Ovary (tissue), 9 donors: Measurements from ENCODE around the gene TIAL1. TPM values are rescaled to one million over a fixed set of nuclear protein-coding genes. Genes with fewer than 3 reads are reported as not detected.
A peak's percentile ranks its signal among the peaks of the same experiment; 100 is the strongest.

Experiments used
- DNase-seq, 5 donors: peaks; one replicate each; pipeline ENCODE4 v3.0.0-alpha.2; 2019 to 2020
- H3K27ac ChIP-seq, 2 donors: fragments of 200-600 bp; one replicate each; pipeline versions ENCODE4 v1.5.1 to v1.8.0; 2019 to 2022
- H3K27me3 ChIP-seq: fragments of 200-600 bp; one replicate; pipeline ENCODE4 v1.8.0; 2022
- H3K36me3 ChIP-seq: fragments of 200-600 bp; sonication (generic); one replicate; pipeline ENCODE4 v1.5.1; 2019
- H3K4me1 ChIP-seq: one replicate; pipeline ENCODE4 v1.8.1; 2013; ENCODE audit warnings: mild to moderate bottlenecking, moderate library complexity; ENCODE audit not compliant: insufficient read depth
- H3K4me3 ChIP-seq: fragments of 200-600 bp; sonication (generic); one replicate; pipeline ENCODE4 v1.5.1; 2017
- H3K9me3 ChIP-seq, 2 donors: fragments of 200-600 bp in 1 of 2; sonication (generic) in 1 of 2; one replicate each; pipeline versions ENCODE4 v1.5.1 to v1.8.1; 2013 to 2019; ENCODE audit warnings: mild to moderate bottlenecking in 1 of 2, moderate library complexity in 1 of 2
- CTCF ChIP-seq, 3 donors: fragments of 450-650 bp in 2 of 3; fragments of 200-600 bp in 1 of 3; IDR thresholded peaks; one replicate each; pipeline versions ENCODE4 v1.5.1 to v1.8.0; 2016 to 2022; ENCODE audit warnings: antibody characterized with exemption in 3 of 3, mild to moderate bottlenecking in 1 of 3
- EP300 ChIP-seq: sonication (generic); formaldehyde crosslinking; IDR thresholded peaks from one replicate; pipeline ENCODE4 v1.6.1; 2017; ENCODE audit warnings: antibody characterized with exemption
- POLR2A ChIP-seq: fragments of 450-650 bp; IDR thresholded peaks from one replicate; pipeline ENCODE4 v1.6.1; 2017; ENCODE audit warnings: antibody characterized with exemption, mild to moderate bottlenecking, moderate library complexity
- WGBS, 3 donors: extraction: QIAGEN DNeasy Blood & Tissue Kit in 1 of 3; methylation state at CpG; one replicate each; pipeline versions ENCODE4 v1.1.5 to v1.1.7; 2013 to 2017; 5-methylcytosine and 5-hydroxymethylcytosine counted together
- intact Hi-C, 4 donors: fragments of 100-400 bp; cut with DNase I; formaldehyde crosslinking; loops; one replicate each; pipeline versions ENCODE4 v1.11.0 to v1.15.1; 2022 to 2023
- polyA plus RNA-seq, 2 donors: library from polyadenylated mRNA; stranded (reverse); fragments of 200-250 nt in 1 of 2; fragments of 350-450 nt in 1 of 2; fragmentation: Illumina TruSeq in 1 of 2; extraction: RNeasy Lipid Tissue Mini Kit (QIAGEN cat#74804) in 1 of 2; gene quantifications; one replicate each; pipeline ENCODE4 v1.2.3, GENCODE V29; 2013 to 2014
- total RNA-seq, 7 donors: library from RNA; depleted of rRNA in 2 of 7; stranded (reverse); fragments of >200 nt in 2 of 7; fragmentation: NEBNext Ultra II Directional in 3 of 7; extraction: Animal tissue kit (Norgen Biotek cat#: 25700) in 3 of 7; gene quantifications; one replicate each; pipeline versions ENCODE4 v1.1.0 to v1.2.4, GENCODE V29; 2016 to 2023
- donor health status: DM: no; HTN: no; CAD: no; lungs with moderate emphysema.
- donor health status: DM: no; HTN: no; CAD: no.
- donor health status: Bipolar disorder and iron deficiency.
- donor health status: DM: yes; HTN: yes; CAD: no.
- donor health status: DM: no; HTN: no; CAD: no.
- donor health status: DM: yes; HTN: yes; CAD: no.

Gene TIAL1
- total and polyA plus RNA-seq, 9 donors = 48.2 to 113 (median 99.5) TPM

DNA sequence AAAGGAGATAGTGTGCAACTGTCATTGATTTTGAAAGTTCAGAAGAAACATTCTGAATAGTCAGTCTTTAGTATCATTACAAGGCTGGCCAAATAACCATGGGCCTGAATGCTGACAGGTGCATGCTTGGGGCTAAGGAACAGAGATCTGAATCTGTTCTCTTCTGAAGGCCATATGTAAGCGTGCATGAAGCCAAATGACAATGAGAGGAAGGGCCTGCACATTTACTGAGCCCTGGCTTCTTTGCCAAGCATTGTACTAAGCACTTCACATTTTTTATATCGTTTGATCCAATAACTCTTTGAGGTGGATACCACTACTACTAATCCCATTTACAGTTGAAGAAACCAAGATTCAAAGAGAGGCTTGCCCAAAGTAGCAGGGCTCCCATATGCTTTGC is 22.5 kb upstream of the TIAL1 start:
- no peak overlapping the region for H3K27ac ChIP-seq
- 75 to 84% (median 75%) methylated on average over 2 of the region's 2 CpGs for WGBS, 3 donors
- intact Hi-C loops = no loop called here

DNA sequence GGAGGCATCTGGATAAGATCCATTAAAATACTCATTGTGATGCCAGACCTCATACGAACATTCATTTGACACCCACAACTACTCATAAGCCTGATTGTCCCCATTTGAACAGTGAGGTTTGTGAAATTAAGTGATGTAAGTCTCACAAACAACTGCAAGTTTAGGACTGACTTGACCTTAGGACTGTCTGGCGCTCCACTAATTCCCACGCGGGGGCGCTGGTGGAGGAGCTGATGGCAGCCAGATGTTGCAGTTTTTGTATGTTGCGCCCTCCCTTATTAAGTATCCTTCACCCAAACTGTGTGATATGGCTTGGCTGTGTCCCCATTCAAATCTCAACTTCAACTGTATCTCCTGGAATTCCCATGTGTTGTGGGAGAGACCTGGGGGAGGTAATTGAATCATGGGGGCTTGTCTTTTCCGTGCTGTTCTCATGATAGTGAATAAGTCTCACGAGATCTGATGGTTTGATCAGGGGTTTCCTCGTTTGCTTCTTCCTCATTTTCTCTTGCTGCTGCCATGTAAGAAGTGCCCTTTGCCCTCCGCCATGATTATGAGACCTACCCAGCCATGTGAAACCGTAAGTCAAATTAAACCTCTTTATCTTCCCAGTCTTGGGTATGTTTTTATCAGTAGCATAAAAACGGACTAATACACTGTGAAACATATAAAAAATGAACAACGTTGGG is 20.3 kb upstream of the TIAL1 start:
- Histone ChIP-seq H3K4me1 (no peaks in the 10 kb centered on the region), H3K9me3 (no peaks in the 10 kb centered on the region), H3K27ac (no peak overlapping the region), H3K4me3 (no peak overlapping the region), H3K27me3 (no peaks in the 10 kb centered on the region), H3K36me3 (no peaks in the 10 kb centered on the region)
- 27 to 35% (median 34%) methylated on average over 13 of the region's 13 CpGs for WGBS, 3 donors
- DNase-seq = peak in 3 of 5 donors; percentile 30 to 58 (median 51)
- intact Hi-C loops = no loop called here
- TF ChIP-seq POLR2A (no peak), CTCF (IDR thresholded peaks at IDR 0.05) (no peak), EP300 (no peak)

More for the DNA sequence above, 22.5 kb upstream of the TIAL1 start:
- Histone ChIP-seq H3K4me1 (no peaks in the 10 kb centered on the region), H3K4me3 (no peak overlapping the region), H3K27me3 (no peaks in the 10 kb centered on the region), H3K36me3 (no peaks in the 10 kb centered on the region), H3K9me3 (no peaks in the 10 kb centered on the region)
- no peak for DNase-seq
- TF ChIP-seq CTCF (IDR thresholded peaks at IDR 0.05) (no peak), EP300 (no peak), POLR2A (no peak)

GRCh38 chr10:119614686-119615085 is 17.9 kb upstream of the TIAL1 start:
- Histone ChIP-seq H3K4me1 (no peaks in the 10 kb centered on the region), H3K9me3 (no peaks in the 10 kb centered on the region), H3K27ac (no peak overlapping the region), H3K4me3 (no peak overlapping the region), H3K36me3 (no peaks in the 10 kb centered on the region), H3K27me3 (no peaks in the 10 kb centered on the region)
- WGBS, 3 donors = 89 to 92% (median 91%) methylated on average over 5 of the region's 5 CpGs
- intact Hi-C loops = no loop called here
- no peak for DNase-seq
- TF ChIP-seq POLR2A (no peak), CTCF (IDR thresholded peaks at IDR 0.05) (no peak), EP300 (no peak)

- WGBS, 3 donors = 67 to 78% (median 71%) methylated on average over 6 of the region's 6 CpGs
- Histone ChIP-seq H3K4me3 (no peak overlapping the region), H3K4me1 (no peaks in the 10 kb centered on the region), H3K36me3 (no peaks in the 10 kb centered on the region), H3K27ac (no peak overlapping the region), H3K27me3 (no peaks in the 10 kb centered on the region), H3K9me3 (no peaks in the 10 kb centered on the region)
- intact Hi-C loops = no loop called here
- DNase-seq = no peak
- TF ChIP-seq EP300 (no peak), CTCF (IDR thresholded peaks at IDR 0.05) (no peak), POLR2A (no peak)
Measured at GRCh38 chr10:119613741-119614140, 17.0 kb upstream of the TIAL1 start.
